Fibroblast of peridontal ligament (primary cell): ENCODE results near the gene CFAP97D2.
A peak's percentile ranks its signal among the peaks of the same experiment; 100 is the strongest.
"Not testable (repeated sequence)": the region's sequence is repeated elsewhere in the genome, so short reads cannot be mapped to it uniquely, and the experiment has no call there.

ENCODE experiments used
- DNase-seq: peaks from one replicate; pipeline ENCODE4 v3.0.0-alpha.2; 2010; ENCODE audit errors: extremely low read depth

Gene CFAP97D2

GRCh38 chr13:114235697-114236096, 56.6 kb downstream of the CFAP97D2 start:
- no peak for DNase-seq

GRCh38 chr13:114236227-114236626, 57.2 kb downstream of the CFAP97D2 start:
- DNase-seq, result no peak

GRCh38 chr13:114237415-114238112, 58.5 kb downstream of the CFAP97D2 start:
- no peak for DNase-seq

- no peak for DNase-seq
These were observed 62.9 kb downstream of the CFAP97D2 start for GRCh38 chr13:114241918-114242317.

GRCh38 chr13:114243971-114244370, 64.9 kb downstream of the CFAP97D2 start:
- no peak for DNase-seq

- DNase-seq, result no peak
These were observed 65.6 kb downstream of the CFAP97D2 start for GRCh38 chr13:114244637-114245036.

GRCh38 chr13:114248011-114248410, 69.0 kb downstream of the CFAP97D2 start:
- peak; percentile 41 for DNase-seq

- DNase-seq, result no peak
These were observed 70.0 kb downstream of the CFAP97D2 start for GRCh38 chr13:114249077-114249476.

- not testable (repeated sequence) for DNase-seq
These were observed 72.8 kb downstream of the CFAP97D2 start for GRCh38 chr13:114251639-114252440.

- no peak for DNase-seq
These were observed 77.5 kb downstream of the CFAP97D2 start for GRCh38 chr13:114256547-114256946.

- no peak for DNase-seq
These were observed 78.0 kb downstream of the CFAP97D2 start for GRCh38 chr13:114257014-114257413.

GRCh38 chr13:114258589-114258988, 79.5 kb downstream of the CFAP97D2 start:
- no peak for DNase-seq

GRCh38 chr13:114259374-114259773, 80.3 kb downstream of the CFAP97D2 start:
- no peak for DNase-seq

- no peak for DNase-seq
These were observed 80.9 kb downstream of the CFAP97D2 start for GRCh38 chr13:114259974-114260373.

- no peak for DNase-seq
These were observed 81.8 kb downstream of the CFAP97D2 start for GRCh38 chr13:114260814-114261213.

GRCh38 chr13:114261328-114261965, 82.4 kb downstream of the CFAP97D2 start:
- no peak for DNase-seq

GRCh38 chr13:114263578-114263977, 84.5 kb downstream of the CFAP97D2 start:
- no peak for DNase-seq

GRCh38 chr13:114264313-114264712, 85.3 kb downstream of the CFAP97D2 start:
- not testable (repeated sequence) for DNase-seq

- DNase-seq, result peak; percentile 73
These were observed 86.0 kb downstream of the CFAP97D2 start for GRCh38 chr13:114264886-114265611.

GRCh38 chr13:114266241-114266640, 87.2 kb downstream of the CFAP97D2 start:
- DNase-seq, result no peak

GRCh38 chr13:114268344-114269280, 89.6 kb downstream of the CFAP97D2 start:
- no peak for DNase-seq
